ENCODE results near the gene BCAS1. TPM values are rescaled to one million over a fixed set of nuclear protein-coding genes. Genes with fewer than 3 reads are reported as not detected.

The BCAS1 gene
- total RNA-seq, 1 donor from 2014 or later = not detected

GRCh38 chr20:53914781-53915445 lies 155.5 kb downstream of the BCAS1 start:
- no peaks in the 10 kb centered on the region for H3K27me3 Mint-ChIP-seq (ENCODE audit: low read depth)
- peaks cover 41% of the 10 kb centered on the region for H3K4me1 Mint-ChIP-seq (ENCODE audit: low read depth)
- no peaks in the 10 kb centered on the region for H3K9me3 Mint-ChIP-seq (ENCODE audit: low read depth)
- no peaks in the 10 kb centered on the region for H3K36me3 Mint-ChIP-seq (ENCODE audit: low read depth)
- no peak for TF ChIP-seq CTCF (IDR thresholded peaks at IDR 0.05)
- no peak for DNase-seq (ENCODE audit: low spot score)
- H3K4me3 Mint-ChIP-seq (ENCODE audit: unreplicated experiment) = peak overlapping the region; percentile 87
- H3K27ac Mint-ChIP-seq (ENCODE audit: unreplicated experiment) = peak overlapping the region; percentile 93

DNA sequence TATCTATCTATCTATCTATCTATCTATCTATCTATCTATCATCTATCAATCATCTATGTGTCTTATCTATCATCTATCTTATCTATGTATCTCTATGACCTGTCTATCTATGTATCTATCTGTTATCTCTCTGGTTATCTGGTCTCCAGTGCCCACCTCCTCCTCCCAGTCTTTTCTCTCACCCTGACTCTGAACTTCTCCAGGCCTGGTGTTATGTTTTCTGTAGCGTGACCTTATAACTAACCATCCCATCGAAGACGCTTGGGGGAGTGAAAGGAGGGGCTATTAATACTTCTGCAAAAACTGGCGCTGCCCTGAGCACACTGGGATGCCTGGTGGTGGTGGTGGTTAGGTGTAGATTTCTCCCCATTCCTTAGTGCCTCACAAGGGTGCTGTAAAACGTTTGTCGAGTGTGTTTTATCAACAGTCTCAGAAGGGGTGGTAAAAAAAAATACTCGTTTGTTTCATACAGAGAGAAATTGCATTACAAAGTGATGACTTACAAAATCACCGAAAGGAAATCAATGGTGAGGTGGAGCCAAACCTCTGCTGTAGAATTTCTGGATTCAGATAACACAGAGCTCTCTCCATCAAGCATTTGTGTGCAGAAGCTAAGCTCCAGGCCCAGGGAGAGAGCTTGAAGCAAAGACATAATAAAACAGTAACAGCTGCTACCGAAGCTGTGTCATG lies 156.2 kb downstream of the BCAS1 start:
- Mint-ChIP-seq H3K27me3 (ENCODE audit: low read depth) (no peaks in the 10 kb centered on the region), H3K4me3 (ENCODE audit: unreplicated experiment) (no peak overlapping the region), H3K9me3 (ENCODE audit: low read depth) (no peaks in the 10 kb centered on the region), H3K27ac (ENCODE audit: unreplicated experiment) (peak overlapping the region; percentile 93), H3K4me1 (ENCODE audit: low read depth) (peaks cover 41% of the 10 kb centered on the region), H3K36me3 (ENCODE audit: low read depth) (no peaks in the 10 kb centered on the region)
- DNase-seq (ENCODE audit: low spot score) = no peak
- TF ChIP-seq CTCF (IDR thresholded peaks at IDR 0.05) = no peak

DNA sequence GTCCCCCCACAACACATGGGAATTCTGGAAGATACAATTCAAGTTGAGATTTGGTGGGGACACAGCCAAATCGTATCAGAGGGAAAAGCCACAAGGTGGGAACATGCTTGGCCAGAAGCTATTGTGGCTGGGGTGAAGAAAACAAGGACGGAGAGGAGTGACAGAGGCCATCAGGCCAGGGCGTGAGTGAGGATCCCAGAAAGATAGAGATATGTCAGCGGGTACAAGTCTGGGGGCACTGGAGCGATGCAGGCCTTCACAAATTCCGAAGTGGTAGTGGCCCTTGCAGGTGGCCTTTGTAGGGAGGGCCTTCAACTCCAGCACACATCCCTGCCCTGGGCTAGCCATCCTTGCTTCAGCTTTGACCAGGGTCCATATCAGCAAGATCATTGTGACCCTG lies 159.1 kb downstream of the BCAS1 start:
- Mint-ChIP-seq H3K27me3 (ENCODE audit: low read depth) (no peaks in the 10 kb centered on the region), H3K4me1 (ENCODE audit: low read depth) (peaks cover 25% of the 10 kb centered on the region), H3K27ac (ENCODE audit: unreplicated experiment) (no peak overlapping the region), H3K4me3 (ENCODE audit: unreplicated experiment) (no peak overlapping the region), H3K36me3 (ENCODE audit: low read depth) (no peaks in the 10 kb centered on the region), H3K9me3 (ENCODE audit: low read depth) (no peaks in the 10 kb centered on the region)
- DNase-seq (ENCODE audit: low spot score) = no peak
- TF ChIP-seq CTCF (IDR thresholded peaks at IDR 0.05) = no peak

DNA sequence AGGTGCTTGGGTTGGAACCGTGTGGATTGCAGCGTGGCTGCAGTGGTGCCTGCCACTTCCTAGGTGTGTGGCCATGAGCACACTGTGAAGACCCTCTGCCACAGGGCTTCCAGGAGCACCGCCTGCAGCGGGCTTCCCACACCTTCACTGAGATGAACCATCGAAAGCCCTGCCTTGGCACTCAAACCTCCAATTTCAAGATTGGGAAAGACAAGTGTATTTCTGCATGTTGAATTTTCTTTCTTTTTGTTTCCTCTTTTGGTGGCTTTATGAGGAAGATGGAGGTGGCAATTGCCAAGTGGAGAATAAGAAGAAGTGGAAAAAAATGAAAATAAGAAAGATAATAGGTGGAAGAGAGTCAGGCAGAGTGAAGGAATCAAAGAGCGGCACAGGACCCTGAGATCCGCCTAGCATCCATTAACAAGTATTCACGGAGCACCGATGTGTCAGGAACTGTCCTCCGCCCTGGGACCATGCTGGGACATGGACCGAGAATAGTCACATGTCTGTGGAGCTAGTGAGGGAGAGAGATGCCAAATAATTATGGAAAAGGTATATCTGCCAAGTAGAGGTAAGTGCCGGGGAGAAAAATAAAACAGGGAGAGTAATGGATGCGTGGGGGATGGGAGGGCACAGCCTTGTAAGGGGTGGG lies 159.9 kb downstream of the BCAS1 start:
- peaks cover 20% of the 10 kb centered on the region for H3K4me1 Mint-ChIP-seq (ENCODE audit: low read depth)
- no peak for DNase-seq (ENCODE audit: low spot score)
- H3K27me3 Mint-ChIP-seq (ENCODE audit: low read depth) = no peaks in the 10 kb centered on the region
- H3K4me3 Mint-ChIP-seq (ENCODE audit: unreplicated experiment) = no peak overlapping the region
- no peaks in the 10 kb centered on the region for H3K9me3 Mint-ChIP-seq (ENCODE audit: low read depth)
- no peak overlapping the region for H3K27ac Mint-ChIP-seq (ENCODE audit: unreplicated experiment)
- H3K36me3 Mint-ChIP-seq (ENCODE audit: low read depth) = no peaks in the 10 kb centered on the region
- no peak for TF ChIP-seq CTCF (IDR thresholded peaks at IDR 0.05)

GRCh38 chr20:53907968-53908751 lies 162.2 kb downstream of the BCAS1 start:
- peaks cover 5% of the 10 kb centered on the region for H3K4me1 Mint-ChIP-seq (ENCODE audit: low read depth)
- TF ChIP-seq CTCF (IDR thresholded peaks at IDR 0.05) = no peak
- H3K27me3 Mint-ChIP-seq (ENCODE audit: low read depth) = no peaks in the 10 kb centered on the region
- H3K4me3 Mint-ChIP-seq (ENCODE audit: unreplicated experiment) = no peak overlapping the region
- no peak overlapping the region for H3K27ac Mint-ChIP-seq (ENCODE audit: unreplicated experiment)
- H3K36me3 Mint-ChIP-seq (ENCODE audit: low read depth) = no peaks in the 10 kb centered on the region
- DNase-seq (ENCODE audit: low spot score) = no peak
- H3K9me3 Mint-ChIP-seq (ENCODE audit: low read depth) = no peaks in the 10 kb centered on the region
